Thyroid gland (tissue), 4 donors: Measurements from ENCODE around the gene ST6GALNAC4. TPM values are rescaled to one million over a fixed set of nuclear protein-coding genes. Genes with fewer than 3 reads are reported as not detected.

ENCODE experiments used
- DNase-seq, 2 donors: peaks; one replicate each; pipeline ENCODE4 v3.0.0-alpha.2; 2019
- H3K27ac ChIP-seq, 3 donors: fragments of 200-600 bp; sonication (generic); 1 replicate in 2 of 3; 2 replicates in 1 of 3; pipeline ENCODE4 v1.5.1; 2016 to 2019; ENCODE audit warnings: mild to moderate bottlenecking in 1 of 3, moderate library complexity in 1 of 3
- H3K27me3 ChIP-seq: fragments of 200-600 bp; sonication (generic); one replicate; pipeline ENCODE4 v1.5.1; 2019
- H3K36me3 ChIP-seq, 2 donors: fragments of 200-600 bp; sonication (generic); one replicate each; pipeline ENCODE4 v1.5.1; 2016 to 2019
- H3K4me1 ChIP-seq, 2 donors: fragments of 200-600 bp; sonication (generic); one replicate each; pipeline ENCODE4 v1.5.1; 2017 to 2019
- H3K4me3 ChIP-seq, 3 donors: fragments of 200-600 bp; sonication (generic); replicated peaks in 1 of 3; 1 replicate in 2 of 3; 2 replicates in 1 of 3; pipeline ENCODE4 v1.5.1; 2016; ENCODE audit warnings: mild to moderate bottlenecking in 1 of 3
- H3K9me3 ChIP-seq: fragments of 200-600 bp; sonication (generic); one replicate; pipeline ENCODE4 v1.5.1; 2017
- POLR2A ChIP-seq, 2 donors: fragments of 450-650 bp; IDR thresholded peaks; one replicate each; pipeline ENCODE4 v1.6.1; 2017; ENCODE audit warnings: antibody characterized with exemption in 2 of 2, mild to moderate bottlenecking in 2 of 2, moderate library complexity in 1 of 2
- WGBS, 2 donors: methylation state at CpG; one replicate each; pipeline ENCODE4 v1.1.5; 2017; 5-methylcytosine and 5-hydroxymethylcytosine counted together
- intact Hi-C: fragments of 100-400 bp; cut with DNase I; formaldehyde crosslinking; loops from one replicate; pipeline ENCODE4 v1.15.1; 2023
- total RNA-seq, 4 donors: library from RNA; depleted of rRNA; stranded (reverse); fragments of >200 nt; gene quantifications; one replicate each; pipeline ENCODE4 v1.2.3, GENCODE V29; 2016
- TF ChIP-seq, protein P1 (sequence below), 6 experiments: fragments of 200-600 bp in 3 of 6; fragments of 450-650 bp in 3 of 6; sonication (generic) in 3 of 6; IDR thresholded peaks; one replicate each; pipeline ENCODE4 v1.5.1; 2016 to 2019; ENCODE audit warnings: antibody characterized with exemption in 6 of 6, mild to moderate bottlenecking in 2 of 6, inconsistent platforms in 1 of 6, moderate library complexity in 1 of 6

The ST6GALNAC4 gene
- total RNA-seq, 4 donors from 2014 or later, result 8.9 to 27.4 (median 19.1) TPM

DNA sequence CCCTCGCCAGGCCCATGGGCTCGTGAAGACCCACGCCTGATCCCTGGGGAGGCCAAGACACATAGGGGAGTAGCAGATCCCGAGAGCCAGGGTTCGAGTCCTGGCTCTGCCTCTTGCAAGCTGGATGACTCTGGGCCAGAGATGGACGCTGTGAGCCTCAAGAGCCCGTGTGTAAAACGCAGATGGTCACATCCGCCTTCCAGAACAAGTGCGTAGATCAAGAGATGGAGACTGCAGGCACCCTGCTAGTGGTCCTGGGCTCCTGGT is 8.2 kb downstream of the ST6GALNAC4 start:
- H3K9me3 ChIP-seq, result no peaks in the 10 kb centered on the region
- no peak overlapping the region for H3K4me3 ChIP-seq
- intact Hi-C loops, result no loop called here
- TF ChIP-seq, protein P1, sequence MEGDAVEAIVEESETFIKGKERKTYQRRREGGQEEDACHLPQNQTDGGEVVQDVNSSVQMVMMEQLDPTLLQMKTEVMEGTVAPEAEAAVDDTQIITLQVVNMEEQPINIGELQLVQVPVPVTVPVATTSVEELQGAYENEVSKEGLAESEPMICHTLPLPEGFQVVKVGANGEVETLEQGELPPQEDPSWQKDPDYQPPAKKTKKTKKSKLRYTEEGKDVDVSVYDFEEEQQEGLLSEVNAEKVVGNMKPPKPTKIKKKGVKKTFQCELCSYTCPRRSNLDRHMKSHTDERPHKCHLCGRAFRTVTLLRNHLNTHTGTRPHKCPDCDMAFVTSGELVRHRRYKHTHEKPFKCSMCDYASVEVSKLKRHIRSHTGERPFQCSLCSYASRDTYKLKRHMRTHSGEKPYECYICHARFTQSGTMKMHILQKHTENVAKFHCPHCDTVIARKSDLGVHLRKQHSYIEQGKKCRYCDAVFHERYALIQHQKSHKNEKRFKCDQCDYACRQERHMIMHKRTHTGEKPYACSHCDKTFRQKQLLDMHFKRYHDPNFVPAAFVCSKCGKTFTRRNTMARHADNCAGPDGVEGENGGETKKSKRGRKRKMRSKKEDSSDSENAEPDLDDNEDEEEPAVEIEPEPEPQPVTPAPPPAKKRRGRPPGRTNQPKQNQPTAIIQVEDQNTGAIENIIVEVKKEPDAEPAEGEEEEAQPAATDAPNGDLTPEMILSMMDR (IDR thresholded peaks at IDR 0.05), result no peak
- 93 to 95% methylated on average over 10 of the region's 10 CpGs for WGBS, 2 donors
- H3K27me3 ChIP-seq, result no peaks in the 10 kb centered on the region
- peaks cover 40 to 64% of the 10 kb centered on the region in 2 donors for H3K4me1 ChIP-seq
- no peak for DNase-seq
- H3K36me3 ChIP-seq, result peaks cover 0 to 3% of the 10 kb centered on the region in 2 donors
- H3K27ac ChIP-seq, result no peak overlapping the region

DNA sequence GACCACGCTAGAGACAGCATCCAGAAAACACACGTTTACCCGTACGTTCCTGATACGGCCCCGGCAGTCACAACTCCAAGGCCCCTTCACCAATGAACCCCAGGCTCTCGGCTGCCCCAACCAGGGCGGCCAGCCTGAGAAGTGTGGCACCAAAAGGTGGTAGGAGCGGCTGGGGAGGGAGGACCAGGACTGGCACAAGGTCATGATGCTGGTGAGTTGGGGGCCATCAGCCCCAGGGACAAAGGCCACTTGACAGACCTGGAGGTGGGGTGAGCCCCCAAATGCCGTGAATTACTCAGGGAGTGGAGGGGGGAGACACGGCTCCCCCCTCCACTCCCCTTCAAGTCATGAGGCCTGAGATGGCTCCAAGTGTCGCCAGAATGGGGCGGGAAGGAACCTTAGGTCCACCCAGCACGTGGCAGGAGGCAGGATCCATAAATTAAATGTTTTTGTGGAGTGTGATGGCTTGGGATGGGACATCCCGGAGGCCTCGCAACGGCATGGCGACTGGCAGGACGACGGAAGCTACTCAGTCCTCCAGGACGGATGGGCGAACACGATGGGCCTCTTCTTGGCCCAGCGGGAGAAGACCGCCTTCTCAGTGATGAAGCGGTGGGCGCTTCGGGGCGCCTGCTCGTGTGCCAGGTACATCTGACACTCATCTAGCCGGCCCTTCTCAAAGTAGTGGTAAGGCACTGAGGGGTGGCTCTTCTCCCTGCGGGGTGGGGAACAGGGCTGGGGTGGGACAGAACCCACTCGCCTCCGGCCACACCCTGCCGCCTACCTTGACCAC is 8.8 kb downstream of the ST6GALNAC4 start:
- 86 to 88% methylated on average over 27 to 32 of the region's 35 CpGs for WGBS, 2 donors
- Histone ChIP-seq H3K4me1 (peaks cover 45 to 69% of the 10 kb centered on the region in 2 donors), H3K4me3 (no peak overlapping the region), H3K36me3 (peaks cover 0 to 3% of the 10 kb centered on the region in 2 donors), H3K9me3 (no peaks in the 10 kb centered on the region), H3K27me3 (no peaks in the 10 kb centered on the region), H3K27ac (no peak overlapping the region)
- DNase-seq, result no peak
- no peak for TF ChIP-seq POLR2A (IDR thresholded peaks at IDR 0.05)
- TF ChIP-seq, protein P1 (IDR thresholded peaks at IDR 0.05), result no peak
- intact Hi-C loops, result no loop called here

DNA sequence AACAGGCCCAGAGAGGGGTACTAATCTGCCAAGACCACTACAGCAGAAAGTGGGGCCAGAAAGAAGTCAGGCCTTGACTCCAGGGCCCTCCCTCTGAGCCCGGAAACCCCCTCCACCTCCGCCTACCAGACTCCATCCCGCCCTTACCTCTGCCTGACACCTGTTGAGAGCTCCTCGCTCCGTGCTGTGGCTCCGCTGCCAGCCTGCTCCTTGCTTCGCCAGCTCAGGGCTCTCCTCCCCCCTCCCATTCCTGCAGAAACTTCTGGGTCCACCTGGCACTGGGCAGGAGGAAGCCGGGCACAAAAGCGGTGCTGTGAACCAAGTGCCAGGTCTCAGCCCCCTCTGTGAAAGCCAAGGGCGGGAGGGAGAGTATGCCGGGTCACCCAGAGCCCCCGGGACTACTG is 11.1 kb downstream of the ST6GALNAC4 start:
- WGBS, 2 donors, result 25 to 40% methylated on average over 12 of the region's 12 CpGs
- H3K36me3 ChIP-seq, result peaks cover 0 to 3% of the 10 kb centered on the region in 2 donors
- intact Hi-C loops, result no loop called here
- H3K4me3 ChIP-seq, result no peak overlapping the region
- H3K27ac ChIP-seq, result peak overlapping the region; percentile 70 to 83 (median 80)
- TF ChIP-seq, protein P1 (IDR thresholded peaks at IDR 0.05), result no peak
- TF ChIP-seq POLR2A (IDR thresholded peaks at IDR 0.05), result peak in 1 of 2 donors; percentile 23
- peak; percentile 89 to 90 for DNase-seq
- peaks cover 41 to 52% of the 10 kb centered on the region in 2 donors for H3K4me1 ChIP-seq
- no peaks in the 10 kb centered on the region for H3K9me3 ChIP-seq
- no peaks in the 10 kb centered on the region for H3K27me3 ChIP-seq

DNA sequence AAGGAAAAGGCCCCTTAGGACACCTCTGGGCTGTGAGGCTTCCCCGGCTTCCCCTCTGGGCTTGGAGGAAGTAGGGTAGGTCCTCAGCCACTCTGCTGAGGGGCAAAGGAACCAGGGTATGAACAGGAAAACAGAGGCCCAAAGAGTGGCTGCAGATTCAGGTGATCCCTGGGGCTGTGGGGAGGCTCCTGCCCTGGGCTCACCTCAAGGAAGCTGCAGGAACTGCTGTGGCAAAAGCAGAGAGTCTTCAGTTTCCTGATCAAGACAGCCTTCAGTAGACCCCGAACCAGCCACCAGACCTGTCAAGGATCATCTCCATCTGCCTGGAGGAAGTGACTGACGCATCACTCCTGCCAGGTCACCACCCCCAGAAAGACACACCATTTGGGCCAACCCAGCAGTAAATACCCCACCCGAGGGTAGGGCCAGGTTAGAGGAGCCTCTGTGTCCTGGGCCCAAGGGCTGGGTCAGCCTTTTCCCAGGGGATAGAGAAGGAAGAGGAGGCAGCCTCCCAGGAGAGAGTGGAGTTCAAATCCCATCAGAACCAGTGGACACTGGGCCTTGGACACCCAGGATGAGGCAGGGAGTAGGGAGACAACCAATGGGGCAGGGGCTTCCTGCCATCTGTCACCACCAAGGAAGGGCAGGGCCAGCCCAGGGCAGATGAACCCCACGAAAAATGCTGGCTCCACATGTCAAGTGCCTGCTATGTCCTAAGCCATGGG is 11.7 kb downstream of the ST6GALNAC4 start:
- H3K27me3 ChIP-seq, result no peaks in the 10 kb centered on the region
- TF ChIP-seq, protein P1 (IDR thresholded peaks at IDR 0.05), result no peak
- TF ChIP-seq POLR2A (IDR thresholded peaks at IDR 0.05), result no peak
- intact Hi-C loops, result no loop called here
- H3K4me3 ChIP-seq, result no peak overlapping the region
- peaks cover 37 to 46% of the 10 kb centered on the region in 2 donors for H3K4me1 ChIP-seq
- H3K36me3 ChIP-seq, result peaks cover 0 to 3% of the 10 kb centered on the region in 2 donors
- peak overlapping the region; percentile 70 to 83 (median 80) for H3K27ac ChIP-seq
- no peak for DNase-seq
- WGBS, 2 donors, result 56 to 69% methylated on average over 2 to 5 of the region's 5 CpGs
- no peaks in the 10 kb centered on the region for H3K9me3 ChIP-seq

DNA sequence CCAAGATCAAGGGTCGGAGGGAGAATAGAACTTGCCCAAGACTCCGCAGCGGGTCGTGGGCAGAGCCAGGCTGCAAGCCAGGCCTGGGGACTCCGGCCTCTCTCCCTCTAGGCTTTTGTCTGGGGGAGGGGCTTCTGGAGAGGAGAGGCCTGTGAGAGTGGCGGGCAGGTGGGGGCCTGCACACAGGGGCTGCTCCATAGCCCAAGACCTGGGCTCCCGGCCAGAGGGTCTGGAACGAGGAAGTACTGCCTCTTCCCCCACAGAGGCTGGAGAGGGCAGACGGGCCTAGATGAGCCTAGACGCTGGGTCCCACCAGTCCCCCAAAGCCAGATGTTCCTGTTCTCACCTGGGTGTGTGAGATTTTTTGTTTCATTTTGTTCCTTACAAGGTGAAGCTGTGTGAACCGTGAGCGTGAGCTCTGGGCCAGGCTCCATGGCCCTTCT is 12.3 kb downstream of the ST6GALNAC4 start:
- peak; percentile 89 to 94 for DNase-seq
- intact Hi-C loops, result no loop called here
- TF ChIP-seq, protein P1 (IDR thresholded peaks at IDR 0.05), result no peak
- TF ChIP-seq POLR2A (IDR thresholded peaks at IDR 0.05), result peak in 1 of 2 donors; percentile 17
- Histone ChIP-seq H3K4me3 (no peak overlapping the region), H3K9me3 (no peaks in the 10 kb centered on the region), H3K4me1 (peaks cover 42 to 49% of the 10 kb centered on the region in 2 donors), H3K36me3 (peaks cover 0 to under 1% of the 10 kb centered on the region in 2 donors), H3K27me3 (no peaks in the 10 kb centered on the region), H3K27ac (peak overlapping the region; percentile 70 to 83 (median 80))
- WGBS, 2 donors, result 15 to 18% methylated on average over 9 to 12 of the region's 12 CpGs
